GM12872 (cell line): ENCODE measurements around the gene MED9.

Experiments
- CTCF ChIP-seq: IDR thresholded peaks from 3 replicates; pipeline ENCODE4 v1.5.1; 2011; ENCODE audit warnings: low read depth, mild to moderate bottlenecking, low read length, moderate library complexity; ENCODE audit not compliant: insufficient read depth

Gene MED9

GRCh38 chr17:17533901-17534441, 57.2 kb downstream of the MED9 start:
- no peak for TF ChIP-seq CTCF

GRCh38 chr17:17535957-17536356, 59.2 kb downstream of the MED9 start:
- no peak for TF ChIP-seq CTCF

GRCh38 chr17:17536702-17537101, 59.9 kb downstream of the MED9 start:
- no peak for TF ChIP-seq CTCF

DNA sequence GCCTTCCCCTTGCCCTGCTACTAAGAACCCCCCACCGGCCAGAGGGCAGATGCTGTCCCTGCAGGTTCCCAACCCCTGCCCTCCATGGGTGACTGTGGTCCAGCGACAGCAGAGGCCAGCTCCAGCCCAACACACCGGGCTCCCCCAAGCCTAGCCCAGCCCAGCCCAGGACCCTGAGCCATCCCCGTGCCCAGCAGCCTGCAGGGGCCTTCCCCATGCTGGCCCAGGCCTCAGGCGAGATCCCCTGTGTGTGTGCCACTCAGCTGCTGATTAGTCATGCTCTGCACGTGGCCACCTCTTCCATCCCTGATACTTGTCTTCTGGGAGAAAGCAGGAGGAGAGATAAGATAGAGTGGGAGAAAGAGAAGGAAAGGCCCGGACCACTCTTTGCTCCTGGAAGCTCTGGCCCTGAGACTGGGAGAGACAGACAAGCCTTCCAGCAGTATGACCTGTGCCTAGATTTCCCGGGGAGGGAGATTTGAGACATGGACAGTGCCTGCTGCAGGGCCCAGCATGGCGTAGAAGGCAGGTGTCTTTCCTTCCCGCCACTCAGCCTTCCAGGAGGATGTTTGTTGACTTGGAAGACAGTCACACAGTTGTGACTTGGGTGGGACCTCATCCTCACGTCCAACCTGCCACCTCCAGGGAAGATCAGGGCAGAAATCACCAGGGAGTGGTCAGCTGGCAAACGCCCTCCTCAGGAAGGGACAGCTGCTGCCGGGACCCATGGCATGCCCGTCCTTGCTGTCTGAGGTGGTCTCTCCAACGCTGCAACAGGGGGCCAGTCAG, 60.7 kb downstream of the MED9 start:
- no peak for TF ChIP-seq CTCF

GRCh38 chr17:17538417-17539391, 61.9 kb downstream of the MED9 start:
- no peak for TF ChIP-seq CTCF

DNA sequence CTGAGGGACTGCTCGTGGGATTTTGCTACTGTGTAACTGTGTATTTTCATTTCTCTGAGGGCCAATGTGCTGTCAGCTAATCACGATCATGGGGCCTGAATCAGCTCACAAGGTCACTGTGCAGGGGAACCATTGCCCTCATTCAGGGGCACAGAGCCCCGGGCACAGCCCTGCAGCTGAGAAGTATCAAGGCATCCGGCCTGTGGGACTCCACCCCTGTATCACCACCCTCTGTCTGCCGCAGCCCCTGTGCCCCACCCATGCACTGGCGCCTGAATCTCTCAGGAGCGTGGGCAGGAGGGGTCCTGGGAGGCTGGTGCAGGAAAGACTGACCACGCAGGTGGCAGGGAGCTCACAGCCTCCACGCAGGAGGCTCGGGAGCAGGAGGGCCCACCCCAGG, 62.8 kb downstream of the MED9 start:
- no peak for TF ChIP-seq CTCF

DNA sequence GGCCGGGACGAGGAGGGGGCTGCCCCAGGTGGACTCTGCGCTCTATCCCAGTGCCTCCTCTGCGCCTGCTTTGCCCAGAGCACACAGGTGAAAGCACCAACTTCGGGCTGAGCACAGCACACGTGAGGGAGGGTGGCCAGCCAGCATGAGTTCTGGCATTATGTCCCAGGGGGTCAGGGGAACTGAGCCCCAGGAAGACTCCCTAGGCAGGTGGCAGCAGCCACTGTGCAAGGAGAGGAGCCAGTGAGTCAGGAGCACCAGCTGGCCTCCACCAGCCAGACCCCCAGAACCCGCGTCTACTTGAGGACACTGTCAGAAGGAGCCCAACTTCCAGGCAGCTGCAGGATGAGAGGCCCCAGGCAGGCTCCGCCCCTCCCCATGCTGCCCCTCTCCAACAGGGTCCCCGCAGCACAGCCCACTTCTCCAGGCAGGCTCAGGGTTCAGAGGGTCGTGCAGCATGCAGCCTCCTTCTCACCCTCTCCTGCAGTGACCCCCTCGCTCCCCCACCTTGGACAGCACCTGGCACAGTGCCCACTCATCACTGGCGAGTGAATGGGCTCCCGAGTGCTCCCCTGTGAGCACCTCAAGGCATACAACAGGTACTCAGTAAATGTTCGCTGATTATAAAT, 63.6 kb downstream of the MED9 start:
- TF ChIP-seq CTCF, result no peak
